ENCODE data around the gene GPR45. TPM values are rescaled to one million over a fixed set of nuclear protein-coding genes. Genes with fewer than 3 reads are reported as not detected.

GPR45 gene
- total and polyA plus RNA-seq, 9 of the 15 experiments (the other 6 are each of a cell fraction or from before 2014, with no cell fraction given) = not detected

DNA sequence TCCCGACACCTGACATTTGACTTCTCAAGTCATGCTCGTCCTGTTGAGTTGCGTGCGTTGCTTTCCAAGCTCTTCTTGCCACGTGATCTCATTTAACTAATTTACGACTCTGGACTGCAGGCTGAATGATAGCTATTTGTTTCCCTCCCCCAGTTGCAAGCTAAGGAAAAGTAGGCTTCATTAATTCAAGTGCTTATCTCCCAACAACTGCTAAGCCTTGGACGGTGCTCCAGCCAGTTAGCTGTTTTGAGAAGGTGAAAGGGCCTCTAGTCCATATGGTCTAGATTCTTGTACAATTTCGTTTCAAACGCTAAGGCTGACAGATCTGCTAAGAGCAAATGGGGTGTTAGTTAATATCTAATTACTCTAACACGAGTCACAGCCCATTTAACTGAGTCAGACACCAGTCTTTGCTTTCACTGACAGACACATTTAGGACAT lies 21.1 kb downstream of the GPR45 start (continued):
- TF ChIP-seq MAX (CRISPR knock-in tag; IDR thresholded peaks at IDR 0.05) (0 out of 2 replicates have a peak, but pooled peaks have one; percentile 24), ZNF184 (CRISPR knock-in tag; IDR thresholded peaks at IDR 0.05) (no peak), TAL1 (IDR thresholded peaks at IDR 0.05) (peak; percentile 45; the same call in 1 of the 2 replicates), STAT5B (CRISPR knock-in tag; IDR thresholded peaks at IDR 0.05) (no peak), TOE1 (IDR thresholded peaks at IDR 0.05; ENCODE audit: borderline replicate concordance) (peak; percentile 53; the same call in 1 of the 2 replicates), TOE1 (CRISPR knock-in tag; IDR thresholded peaks at IDR 0.05; ENCODE audit: borderline replicate concordance, low read depth) (no peak), ZNF449 (CRISPR knock-in tag; IDR thresholded peaks at IDR 0.05) (no peak), JUN (IDR thresholded peaks at IDR 0.05; ENCODE audit: borderline replicate concordance, low read depth, low read length) (no peak), JUN (CRISPR knock-in tag; IDR thresholded peaks at IDR 0.05; ENCODE audit: borderline replicate concordance) (no peak), IFI16 (CRISPR knock-in tag; IDR thresholded peaks at IDR 0.05) (no peak), MEF2A (IDR thresholded peaks at IDR 0.05; ENCODE audit: control insufficient read depth, low read depth, low read length) (no peak), TRIM28 (IDR thresholded peaks at IDR 0.05) (no peak), ZZZ3 (IDR thresholded peaks at IDR 0.05) (no peak), POLR2A (conservative IDR thresholded peaks at IDR 0.05) (no peak), YBX1 (IDR thresholded peaks at IDR 0.05) (no peak), ATF1 (CRISPR knock-in tag; IDR thresholded peaks at IDR 0.05) (no peak), ATF1 (tag; IDR thresholded peaks at IDR 0.05) (no peak), ZNF77 (CRISPR knock-in tag; IDR thresholded peaks at IDR 0.05) (no peak), SMAD4 (CRISPR knock-in tag; conservative IDR thresholded peaks at IDR 0.05) (no peak), E2F6 (IDR thresholded peaks at IDR 0.05; ENCODE audit: borderline replicate concordance in 1 of 2, extremely low read depth in 1 of 2, insufficient read depth in 1 of 2, insufficient read length in 1 of 2, low read depth in 1 of 2, low read length in 1 of 2, poor library complexity in 1 of 2, severe bottlenecking in 1 of 2) (no peak), CAMTA2 (CRISPR knock-in tag; conservative IDR thresholded peaks at IDR 0.05) (no peak), ZNF507 (tag; conservative IDR thresholded peaks at IDR 0.05) (no peak), ILF3 (IDR thresholded peaks at IDR 0.05; ENCODE audit: borderline replicate concordance) (no peak), GATA2 (CRISPR knock-in tag; IDR thresholded peaks at IDR 0.05) (no peak)
- TF ChIP-seq, protein P1, sequence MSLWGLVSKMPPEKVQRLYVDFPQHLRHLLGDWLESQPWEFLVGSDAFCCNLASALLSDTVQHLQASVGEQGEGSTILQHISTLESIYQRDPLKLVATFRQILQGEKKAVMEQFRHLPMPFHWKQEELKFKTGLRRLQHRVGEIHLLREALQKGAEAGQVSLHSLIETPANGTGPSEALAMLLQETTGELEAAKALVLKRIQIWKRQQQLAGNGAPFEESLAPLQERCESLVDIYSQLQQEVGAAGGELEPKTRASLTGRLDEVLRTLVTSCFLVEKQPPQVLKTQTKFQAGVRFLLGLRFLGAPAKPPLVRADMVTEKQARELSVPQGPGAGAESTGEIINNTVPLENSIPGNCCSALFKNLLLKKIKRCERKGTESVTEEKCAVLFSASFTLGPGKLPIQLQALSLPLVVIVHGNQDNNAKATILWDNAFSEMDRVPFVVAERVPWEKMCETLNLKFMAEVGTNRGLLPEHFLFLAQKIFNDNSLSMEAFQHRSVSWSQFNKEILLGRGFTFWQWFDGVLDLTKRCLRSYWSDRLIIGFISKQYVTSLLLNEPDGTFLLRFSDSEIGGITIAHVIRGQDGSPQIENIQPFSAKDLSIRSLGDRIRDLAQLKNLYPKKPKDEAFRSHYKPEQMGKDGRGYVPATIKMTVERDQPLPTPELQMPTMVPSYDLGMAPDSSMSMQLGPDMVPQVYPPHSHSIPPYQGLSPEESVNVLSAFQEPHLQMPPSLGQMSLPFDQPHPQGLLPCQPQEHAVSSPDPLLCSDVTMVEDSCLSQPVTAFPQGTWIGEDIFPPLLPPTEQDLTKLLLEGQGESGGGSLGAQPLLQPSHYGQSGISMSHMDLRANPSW (CRISPR knock-in tag; IDR thresholded peaks at IDR 0.05) = no peak
- TF ChIP-seq, protein P2, sequence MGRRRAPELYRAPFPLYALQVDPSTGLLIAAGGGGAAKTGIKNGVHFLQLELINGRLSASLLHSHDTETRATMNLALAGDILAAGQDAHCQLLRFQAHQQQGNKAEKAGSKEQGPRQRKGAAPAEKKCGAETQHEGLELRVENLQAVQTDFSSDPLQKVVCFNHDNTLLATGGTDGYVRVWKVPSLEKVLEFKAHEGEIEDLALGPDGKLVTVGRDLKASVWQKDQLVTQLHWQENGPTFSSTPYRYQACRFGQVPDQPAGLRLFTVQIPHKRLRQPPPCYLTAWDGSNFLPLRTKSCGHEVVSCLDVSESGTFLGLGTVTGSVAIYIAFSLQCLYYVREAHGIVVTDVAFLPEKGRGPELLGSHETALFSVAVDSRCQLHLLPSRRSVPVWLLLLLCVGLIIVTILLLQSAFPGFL (CRISPR knock-in tag; IDR thresholded peaks at IDR 0.05) = no peak

Measured in K562 (cell line).